Kidney capillary endothelial cell (primary cell): ENCODE results near the gene SLC6A7.
A peak's percentile ranks its signal among the peaks of the same experiment; 100 is the strongest.

ENCODE experiments used
- DNase-seq: peaks from one replicate; pipeline ENCODE4 v3.0.0-alpha.2; 2018; ENCODE audit warnings: low spot score

Gene SLC6A7

GRCh38 chr5:150155258-150156026 lies 34.4 kb upstream of the SLC6A7 start, which contains the start of gene PDGFRB:
Gene PDGFRB, minus strand, starts transcription at chr5:150155845. Its CDS starts 18,798 bp downstream, at chr5:150137047.
- DNase-seq: peak; percentile 16

DNA sequence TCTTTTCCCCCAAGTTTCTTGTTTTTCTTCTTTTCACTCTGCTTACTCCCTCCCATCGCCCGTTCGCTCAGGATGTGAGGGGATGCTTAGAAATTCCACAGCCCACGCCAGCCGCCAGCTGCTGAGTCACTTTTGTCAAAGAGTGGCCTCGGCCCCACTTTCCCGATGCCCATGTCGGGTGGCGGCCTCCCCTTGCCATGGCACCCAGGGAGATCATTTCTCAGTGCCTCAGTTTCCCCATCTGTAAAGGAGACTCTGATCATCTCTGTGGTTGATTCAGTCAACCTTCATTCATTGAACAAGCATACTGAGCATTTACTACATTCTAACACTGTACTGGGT lies 33.9 kb upstream of the SLC6A7 start:
- no peak for DNase-seq

GRCh38 chr5:150156540-150156939 lies 33.3 kb upstream of the SLC6A7 start:
- DNase-seq: no peak

- DNase-seq: no peak
These were observed 32.7 kb upstream of the SLC6A7 start for GRCh38 chr5:150157168-150157567.

- no peak for DNase-seq
These were observed 31.5 kb upstream of the SLC6A7 start for GRCh38 chr5:150158170-150158949.

DNA sequence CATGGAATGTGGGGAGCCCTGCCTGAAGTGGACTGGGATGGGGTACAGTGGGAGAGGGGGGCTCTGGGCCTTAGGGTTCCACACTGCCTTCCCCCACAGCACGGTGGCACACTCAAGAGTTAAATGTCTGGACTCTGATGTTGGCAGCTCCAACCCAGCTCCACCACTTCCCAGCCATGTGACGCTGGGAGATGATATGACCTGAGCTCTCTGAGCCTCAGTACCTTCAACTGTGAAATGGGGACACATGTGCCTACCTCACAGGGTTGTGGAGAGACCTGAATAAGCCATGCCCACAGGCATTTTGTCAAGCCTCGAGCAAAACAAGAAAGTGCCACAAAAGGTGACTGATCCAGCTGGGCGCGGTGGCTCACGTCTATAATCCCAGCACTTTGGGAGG lies 30.8 kb upstream of the SLC6A7 start:
- DNase-seq: no peak

DNA sequence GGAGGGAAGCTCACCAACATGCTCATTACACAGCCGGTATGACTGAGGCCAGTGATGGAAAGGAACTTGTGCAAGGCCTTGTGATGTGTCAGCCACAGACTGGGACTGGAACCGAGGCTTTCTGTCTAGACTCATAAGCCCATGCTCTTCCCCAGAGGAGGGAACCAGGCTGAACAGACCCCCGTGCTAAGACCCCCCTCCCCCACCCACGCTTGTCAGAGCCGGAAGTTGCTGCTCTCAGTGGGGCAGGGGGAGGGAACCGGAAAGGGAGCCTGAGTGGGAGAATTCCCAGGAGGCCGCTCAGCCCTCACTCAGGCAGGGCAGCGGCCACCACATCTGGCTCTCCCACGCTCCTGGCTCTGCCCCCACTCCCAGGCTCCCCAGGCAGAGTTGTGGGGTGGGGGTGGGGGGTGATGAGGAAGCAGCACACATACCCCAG lies 30.1 kb upstream of the SLC6A7 start:
- DNase-seq: no peak

DNA sequence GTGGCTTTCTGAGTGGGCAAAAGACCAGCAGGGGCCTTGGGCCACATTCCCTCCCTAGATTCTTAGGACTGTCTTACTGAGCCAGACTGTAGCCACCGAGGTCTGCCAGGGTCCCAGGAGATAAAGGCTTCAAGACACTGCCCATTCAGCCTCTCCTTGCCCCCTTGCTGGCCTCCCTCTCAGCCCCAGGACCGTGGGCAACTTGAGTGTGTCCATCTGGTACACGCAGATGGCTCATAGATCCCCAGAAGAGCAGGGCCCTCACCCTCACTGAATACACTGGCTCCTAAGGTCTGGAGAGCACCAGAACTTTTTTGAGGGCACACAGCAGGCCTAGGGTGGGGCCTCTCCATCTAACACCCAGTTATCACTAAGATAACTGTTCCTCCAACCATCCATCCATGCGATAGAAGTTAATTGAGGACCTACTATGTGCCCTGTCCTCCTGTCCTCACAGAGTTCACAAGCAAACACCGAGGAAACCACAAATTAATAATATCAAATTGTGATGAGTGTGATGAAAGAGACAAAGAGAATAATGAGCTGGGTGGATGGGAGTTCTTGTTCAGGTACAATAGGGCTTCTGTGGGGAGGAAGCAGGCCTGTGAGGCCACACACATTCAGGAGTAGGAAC lies 29.3 kb upstream of the SLC6A7 start:
- no peak for DNase-seq

- no peak for DNase-seq
These were observed 28.4 kb upstream of the SLC6A7 start for GRCh38 chr5:150161242-150162141.

GRCh38 chr5:150162142-150162513 lies 27.7 kb upstream of the SLC6A7 start:
- DNase-seq: no peak

DNA sequence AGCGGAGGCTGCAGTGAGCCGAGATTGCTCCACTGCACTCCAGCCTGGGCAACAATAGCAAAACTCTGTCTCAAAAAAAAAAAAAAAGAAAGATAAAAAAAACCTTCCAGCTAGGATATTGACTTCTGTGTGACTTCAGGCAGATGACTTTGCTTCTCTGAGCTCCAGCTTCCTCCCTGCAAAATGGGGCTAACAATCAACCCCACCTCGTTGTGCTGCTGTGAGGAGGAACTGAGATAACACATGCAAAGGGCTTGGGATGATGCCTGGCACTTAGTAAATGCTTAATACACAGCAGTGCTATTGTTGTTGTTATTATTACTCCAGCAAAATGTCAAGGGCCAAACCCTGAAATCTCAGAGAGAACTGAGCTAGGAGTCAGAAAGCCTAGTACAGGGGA lies 26.8 kb upstream of the SLC6A7 start:
- DNase-seq: no peak

DNA sequence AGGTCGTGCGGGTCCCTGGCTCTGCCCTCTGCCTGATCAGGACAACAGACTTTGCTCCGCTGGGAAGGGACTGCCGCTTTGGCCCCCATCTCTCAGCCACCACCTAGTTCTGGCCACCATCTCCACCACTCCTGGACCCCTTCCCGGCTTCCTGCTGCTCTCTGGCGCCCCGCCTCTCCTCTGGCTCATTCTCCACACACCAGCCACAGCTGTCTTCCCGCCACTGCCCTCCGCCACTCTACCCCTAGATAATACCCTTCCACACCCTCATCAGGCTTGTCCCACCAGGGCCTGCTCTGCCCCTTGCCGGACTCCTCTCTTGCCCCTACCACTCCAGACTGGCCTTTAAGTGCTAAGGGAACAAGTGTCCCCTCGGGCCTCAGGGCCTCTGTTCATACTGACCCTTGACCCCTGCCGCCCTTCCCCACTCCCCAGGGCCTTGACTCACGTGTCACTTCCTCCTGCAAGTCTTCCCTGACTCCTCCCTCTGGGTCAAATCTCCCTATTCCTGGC lies 26.3 kb upstream of the SLC6A7 start:
- no peak for DNase-seq

GRCh38 chr5:150164211-150164980 lies 25.5 kb upstream of the SLC6A7 start:
- DNase-seq: no peak

DNA sequence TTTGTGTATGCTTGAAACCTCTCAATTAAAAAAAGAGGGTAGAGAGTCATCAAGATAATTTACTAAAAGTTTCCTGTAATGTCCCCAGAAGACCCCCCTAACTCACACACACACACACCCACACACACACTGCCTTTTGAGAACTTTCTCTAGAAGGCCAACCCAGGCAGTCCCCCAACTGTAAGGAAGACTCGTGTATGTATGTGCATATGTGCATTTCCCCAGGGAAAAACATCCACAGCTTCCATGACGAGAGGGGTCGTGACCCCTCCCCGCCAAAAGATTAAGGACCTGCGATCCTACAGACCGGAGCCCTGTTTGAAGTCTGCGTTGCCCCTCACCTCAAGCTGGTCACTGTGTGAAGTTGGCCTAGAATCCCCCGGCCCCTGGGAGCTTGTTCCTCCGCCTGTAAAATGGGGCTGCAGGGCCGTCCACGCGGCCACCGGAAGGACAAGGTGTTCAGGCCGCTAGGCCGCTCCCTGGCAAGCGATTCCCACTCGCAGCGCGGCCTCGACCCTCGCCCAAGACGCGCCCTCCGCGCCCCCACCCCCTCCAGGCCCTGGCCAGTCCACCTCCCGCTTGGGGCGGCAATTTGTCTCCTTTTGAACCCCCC lies 23.7 kb upstream of the SLC6A7 start:
- no peak for DNase-seq

DNA sequence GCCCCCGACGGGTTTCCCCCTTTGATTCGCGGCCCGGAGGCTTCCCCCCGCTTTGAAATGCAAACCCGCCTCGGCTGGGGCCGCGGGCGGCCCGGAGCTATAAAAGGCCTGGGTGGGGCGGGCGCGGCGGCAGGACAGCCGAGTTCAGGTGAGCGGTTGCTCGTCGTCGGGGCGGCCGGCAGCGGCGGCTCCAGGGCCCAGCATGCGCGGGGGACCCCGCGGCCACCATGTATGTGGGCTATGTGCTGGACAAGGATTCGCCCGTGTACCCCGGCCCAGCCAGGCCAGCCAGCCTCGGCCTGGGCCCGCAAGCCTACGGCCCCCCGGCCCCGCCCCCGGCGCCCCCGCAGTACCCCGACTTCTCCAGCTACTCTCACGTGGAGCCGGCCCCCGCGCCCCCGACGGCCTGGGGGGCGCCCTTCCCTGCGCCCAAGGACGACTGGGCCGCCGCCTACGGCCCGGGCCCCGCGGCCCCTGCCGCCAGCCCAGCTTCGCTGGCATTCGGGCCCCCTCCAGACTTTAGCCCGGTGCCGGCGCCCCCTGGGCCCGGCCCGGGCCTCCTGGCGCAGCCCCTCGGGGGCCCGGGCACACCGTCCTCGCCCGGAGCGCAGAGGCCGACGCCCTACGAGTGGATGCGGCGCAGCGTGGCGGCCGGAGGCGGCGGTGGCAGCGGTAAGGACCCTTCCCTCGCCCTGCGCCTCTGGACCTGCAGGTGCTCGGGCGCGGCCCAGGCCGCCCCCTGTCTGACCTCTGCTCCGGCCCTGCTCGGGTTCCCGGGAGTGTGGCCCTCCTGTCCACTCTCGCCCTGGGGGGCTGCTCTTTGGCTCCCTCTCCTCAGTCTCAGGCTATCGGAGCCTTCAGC lies 23.0 kb upstream of the SLC6A7 start, which contains the start of gene CDX1:
Gene CDX1, plus strand, starts transcription at position 129 of the 862 bp plus-strand sequence. Its CDS starts 99 bp downstream, at position 228.
- no peak for DNase-seq

- DNase-seq: no peak
These were observed 22.4 kb upstream of the SLC6A7 start for GRCh38 chr5:150167512-150167850.

GRCh38 chr5:150167908-150168307 lies 22.0 kb upstream of the SLC6A7 start:
- no peak for DNase-seq

DNA sequence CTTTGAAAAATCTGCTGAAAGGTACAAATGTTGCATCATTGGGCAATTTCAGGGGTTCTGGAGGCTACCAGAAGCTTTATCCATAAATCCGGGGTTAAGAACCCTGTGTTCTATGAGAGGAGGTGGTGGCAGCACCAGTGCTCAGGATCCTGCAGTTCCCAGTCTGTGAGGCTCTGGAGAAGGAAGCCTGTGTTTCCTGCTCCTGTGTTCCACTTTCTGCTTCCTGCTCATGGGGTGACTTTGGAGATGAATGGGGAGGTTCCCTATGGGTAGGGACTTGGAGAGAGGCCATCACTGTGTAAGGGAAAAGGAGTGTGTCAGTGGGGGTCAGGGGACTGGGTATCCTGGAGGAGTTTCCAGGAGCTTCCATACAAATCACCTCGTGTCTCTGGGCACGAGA lies 21.0 kb upstream of the SLC6A7 start:
- DNase-seq: no peak

DNA sequence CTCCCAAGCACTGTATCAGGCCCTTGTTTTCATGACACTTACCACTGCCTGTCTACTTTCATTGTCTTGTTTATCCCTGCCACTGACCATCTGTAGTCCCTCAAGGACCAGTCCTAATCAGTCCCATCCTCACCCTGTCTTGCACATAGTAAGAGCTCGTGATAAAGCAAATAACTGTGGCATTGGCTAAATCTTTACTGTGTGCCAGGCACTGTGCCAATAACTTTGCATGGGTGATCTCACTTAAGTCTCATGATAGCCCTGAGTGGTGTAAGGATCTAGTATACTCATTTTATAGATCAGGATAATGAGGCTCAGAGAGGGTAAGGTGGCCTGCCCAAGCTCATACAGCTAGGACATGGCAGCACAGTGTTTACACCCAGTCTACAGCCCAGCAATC lies 17.7 kb upstream of the SLC6A7 start:
- no peak for DNase-seq

- DNase-seq: no peak
These were observed 17.3 kb upstream of the SLC6A7 start for GRCh38 chr5:150172556-150172955.
